ENCODE data around the gene FKBP15. TPM values are rescaled to one million over a fixed set of nuclear protein-coding genes. Genes with fewer than 3 reads are reported as not detected.

The FKBP15 gene
- total RNA-seq, 1 experiment from 2014 or later = 32.2 TPM

DNA sequence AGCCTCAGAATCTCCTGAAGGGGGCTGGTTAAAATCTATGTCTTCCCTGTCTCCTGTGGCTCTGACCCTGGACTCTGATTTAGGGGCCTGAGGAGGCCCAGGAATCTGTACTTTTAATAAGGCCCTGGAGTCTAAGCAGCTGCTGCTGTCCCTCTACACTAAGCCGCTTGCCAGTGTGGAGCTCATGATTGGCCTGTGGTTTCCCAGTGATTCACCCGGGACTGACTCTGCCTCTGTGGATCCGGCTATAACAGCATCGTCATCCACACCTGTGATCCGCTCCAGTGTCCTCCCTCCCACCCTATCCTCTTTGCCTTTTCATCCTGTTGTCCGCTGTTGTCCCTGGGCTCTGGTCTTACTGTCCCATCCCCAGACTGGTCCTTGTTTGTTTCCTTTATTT, 66.6 kb downstream of the FKBP15 start:
- Mint-ChIP-seq H3K27me3 (ENCODE audit: insufficient read depth, unreplicated experiment) (no peaks in the 10 kb centered on the region), H3K36me3 (ENCODE audit: insufficient read depth, unreplicated experiment) (peaks cover 26% of the 10 kb centered on the region), H3K4me3 (ENCODE audit: unreplicated experiment) (no peak overlapping the region), H3K9me3 (ENCODE audit: unreplicated experiment) (no peaks in the 10 kb centered on the region), H3K4me1 (ENCODE audit: insufficient read depth, unreplicated experiment) (peaks cover 34% of the 10 kb centered on the region), H3K27ac (ENCODE audit: low read depth, unreplicated experiment) (peak overlapping the region; percentile 52)
- CTCF ChIA-PET = interaction anchor here (0.6 kb wide), 1 partner anchor 245 kb away, joined by 3 read pairs; no protein-coding TSS in a partner anchor
- peak; percentile 33 for DNase-seq (ENCODE audit: unreplicated experiment)
- POLR2A ChIA-PET = interaction anchor here (0.6 to 4.1 kb wide), 4 partner anchors 8 to 66 kb away, joined by 3 to 38 read pairs (median 10); partner anchors contain the start of genes FKBP15 and SLC31A1
- intact Hi-C loops (cut with micrococcal nuclease) = no loop called here
- TF ChIP-seq, protein P1, sequence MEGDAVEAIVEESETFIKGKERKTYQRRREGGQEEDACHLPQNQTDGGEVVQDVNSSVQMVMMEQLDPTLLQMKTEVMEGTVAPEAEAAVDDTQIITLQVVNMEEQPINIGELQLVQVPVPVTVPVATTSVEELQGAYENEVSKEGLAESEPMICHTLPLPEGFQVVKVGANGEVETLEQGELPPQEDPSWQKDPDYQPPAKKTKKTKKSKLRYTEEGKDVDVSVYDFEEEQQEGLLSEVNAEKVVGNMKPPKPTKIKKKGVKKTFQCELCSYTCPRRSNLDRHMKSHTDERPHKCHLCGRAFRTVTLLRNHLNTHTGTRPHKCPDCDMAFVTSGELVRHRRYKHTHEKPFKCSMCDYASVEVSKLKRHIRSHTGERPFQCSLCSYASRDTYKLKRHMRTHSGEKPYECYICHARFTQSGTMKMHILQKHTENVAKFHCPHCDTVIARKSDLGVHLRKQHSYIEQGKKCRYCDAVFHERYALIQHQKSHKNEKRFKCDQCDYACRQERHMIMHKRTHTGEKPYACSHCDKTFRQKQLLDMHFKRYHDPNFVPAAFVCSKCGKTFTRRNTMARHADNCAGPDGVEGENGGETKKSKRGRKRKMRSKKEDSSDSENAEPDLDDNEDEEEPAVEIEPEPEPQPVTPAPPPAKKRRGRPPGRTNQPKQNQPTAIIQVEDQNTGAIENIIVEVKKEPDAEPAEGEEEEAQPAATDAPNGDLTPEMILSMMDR (IDR thresholded peaks at IDR 0.05; ENCODE audit: unreplicated experiment) = no peak
- no TSS peak for BruUV-seq (replicated peaks)

- Mint-ChIP-seq H3K9me3 (ENCODE audit: unreplicated experiment) (no peaks in the 10 kb centered on the region), H3K36me3 (ENCODE audit: insufficient read depth, unreplicated experiment) (peaks cover 20% of the 10 kb centered on the region), H3K4me1 (ENCODE audit: insufficient read depth, unreplicated experiment) (peaks cover 31% of the 10 kb centered on the region), H3K4me3 (ENCODE audit: unreplicated experiment) (no peak overlapping the region), H3K27me3 (ENCODE audit: insufficient read depth, unreplicated experiment) (no peaks in the 10 kb centered on the region), H3K27ac (ENCODE audit: low read depth, unreplicated experiment) (peak overlapping the region; percentile 52)
- DNase-seq (ENCODE audit: unreplicated experiment) = no peak
- POLR2A ChIA-PET = interaction anchor here (1.6 to 4.6 kb wide), 4 partner anchors 33 to 121 kb away, joined by 4 to 50 read pairs (median 24); partner anchors contain the start of genes FKBP15 and SLC31A1
- BruUV-seq (replicated peaks) = no TSS peak
- intact Hi-C loops (cut with micrococcal nuclease) = no loop called here
- CTCF ChIA-PET = interaction anchor here (0.6 to 1.6 kb wide), 4 partner anchors 23 to 244 kb away, joined by 3 to 4 read pairs (median 3); no protein-coding TSS in a partner anchor
- TF ChIP-seq, protein P1 (IDR thresholded peaks at IDR 0.05; ENCODE audit: unreplicated experiment) = no peak
Observed at GRCh38 chr9:113153599-113153998, 67.5 kb downstream of the FKBP15 start.

DNA sequence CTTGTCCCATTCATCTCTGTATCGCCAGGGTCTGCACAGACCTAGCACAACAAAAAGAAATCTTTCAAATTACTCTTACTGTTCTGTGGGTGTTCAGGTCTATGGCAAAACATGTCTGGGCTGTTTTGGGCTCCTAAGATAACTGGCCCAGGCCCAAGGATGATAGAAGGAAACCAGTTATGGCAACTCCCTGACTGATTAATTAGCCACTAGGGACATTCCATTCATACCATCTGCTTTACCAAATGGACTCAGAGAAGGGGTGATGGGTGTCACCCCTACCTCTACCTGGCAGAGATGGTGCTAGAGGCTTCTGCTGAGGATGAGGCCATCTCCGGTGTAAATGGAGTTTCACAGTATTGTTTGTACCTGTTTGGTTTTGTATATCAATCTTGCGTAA, 68.4 kb downstream of the FKBP15 start:
- DNase-seq (ENCODE audit: unreplicated experiment) = peak; percentile 59
- Mint-ChIP-seq H3K27ac (ENCODE audit: low read depth, unreplicated experiment) (peak overlapping the region; percentile 50), H3K9me3 (ENCODE audit: unreplicated experiment) (no peaks in the 10 kb centered on the region), H3K4me3 (ENCODE audit: unreplicated experiment) (peak overlapping the region; percentile 65), H3K27me3 (ENCODE audit: insufficient read depth, unreplicated experiment) (no peaks in the 10 kb centered on the region), H3K4me1 (ENCODE audit: insufficient read depth, unreplicated experiment) (peaks cover 27% of the 10 kb centered on the region), H3K36me3 (ENCODE audit: insufficient read depth, unreplicated experiment) (peaks cover 11% of the 10 kb centered on the region)
- CTCF ChIA-PET = interaction anchor here (0.7 to 4.2 kb wide), 6 partner anchors 15 to 117 kb away, joined by 3 to 30 read pairs (median 4); no protein-coding TSS in a partner anchor
- TF ChIP-seq, protein P1 (IDR thresholded peaks at IDR 0.05; ENCODE audit: unreplicated experiment) = no peak
- BruUV-seq (replicated peaks) = no TSS peak
- intact Hi-C loops (cut with micrococcal nuclease) = no loop called here
- POLR2A ChIA-PET = interaction anchor here (0.6 to 4.6 kb wide), 5 partner anchors 34 to 1260 kb away, joined by 3 to 50 read pairs (median 9); partner anchors contain the start of genes FKBP15 and SLC31A1

- Mint-ChIP-seq H3K4me1 (ENCODE audit: insufficient read depth, unreplicated experiment) (peaks cover 27% of the 10 kb centered on the region), H3K9me3 (ENCODE audit: unreplicated experiment) (no peaks in the 10 kb centered on the region), H3K36me3 (ENCODE audit: insufficient read depth, unreplicated experiment) (peaks cover 9% of the 10 kb centered on the region), H3K4me3 (ENCODE audit: unreplicated experiment) (peak overlapping the region; percentile 65), H3K27me3 (ENCODE audit: insufficient read depth, unreplicated experiment) (peaks cover under 1% of the 10 kb centered on the region), H3K27ac (ENCODE audit: low read depth, unreplicated experiment) (peak overlapping the region; percentile 50)
- DNase-seq (ENCODE audit: unreplicated experiment) = no peak
- intact Hi-C loops (cut with micrococcal nuclease) = loop anchor here (2.0 kb wide), 1 partner anchor 123 kb away; the partner anchor contains the start of genes CDC26 and PRPF4
- CTCF ChIA-PET = interaction anchor here (0.6 to 4.2 kb wide), 14 partner anchors 8 to 727 kb away, joined by 3 to 30 read pairs (median 4); no protein-coding TSS in a partner anchor
- POLR2A ChIA-PET = interaction anchor here (0.6 to 4.6 kb wide), 11 partner anchors 9 to 1311 kb away, joined by 3 to 50 read pairs (median 4); partner anchors contain the start of genes C9orf43, CDC26, FKBP15 and POLE3
- TF ChIP-seq, protein P1 (IDR thresholded peaks at IDR 0.05; ENCODE audit: unreplicated experiment) = no peak
- TSS peak; percentile 49 for BruUV-seq (replicated peaks)
Observed at GRCh38 chr9:113151696-113152630, 69.1 kb downstream of the FKBP15 start.
